Endothelial cell of umbilical vein (primary cell): ENCODE results near the gene GYS2. TPM values are rescaled to one million over a fixed set of nuclear protein-coding genes. Genes with fewer than 3 reads are reported as not detected.

ENCODE experiments used
- BruUV-seq: library from RNA; stranded (reverse); fragments of 400-500 nt; replicated peaks from 2 replicates; lab custom pipeline; 2021; lab: Mats Ljungman, UMichigan
- CTCF ChIA-PET: fragments of 300-600, 350-600 bp; sonication (Branson Sonifier 250); formaldehyde crosslinking; loops from one replicate; lab custom pipeline; 2021; ENCODE audit warnings: antibody characterized with exemption, inconsistent platforms; lab: Charles Lee
- POLR2A ChIA-PET: fragments of 300-600, 350-600 bp; sonication (Branson Sonifier 250); formaldehyde crosslinking; loops from one replicate; lab custom pipeline; 2021; ENCODE audit warnings: antibody characterized with exemption, inconsistent platforms; lab: Charles Lee
- DNase-seq: peaks from one replicate; pipeline ENCODE4 v3.0.0-alpha.2; 2011; ENCODE audit warnings: low read depth, low spot score
- FAIRE-seq: peaks from 2 replicates; lab custom pipeline; 2011; peaks lifted over from hg19 to GRCh38; lab: Jason Lieb, UNC
- H2AFZ ChIP-seq: 2 replicates; pipeline ENCODE4 v1.6.0; 2012; ENCODE audit warnings: low read depth, low read length, control low read depth, inconsistent platforms
- H3K27ac ChIP-seq: 2 replicates; pipeline ENCODE4 v1.5.1; 2011; ENCODE audit warnings: low read depth, mild to moderate bottlenecking, control low read depth, low read length, moderate library complexity; ENCODE audit not compliant: insufficient read depth
- H3K27me3 ChIP-seq, 2 experiments: 2 replicates each; pipeline versions ENCODE4 v1.6.0 to v1.6.1; 2011; ENCODE audit warnings: low read length in 2 of 2, mixed read lengths in 1 of 2; ENCODE audit not compliant: control insufficient read depth in 2 of 2, insufficient read depth in 2 of 2
- H3K36me3 ChIP-seq, 2 experiments: 2 replicates in 1 of 2; 3 replicates in 1 of 2; pipeline ENCODE4 v1.5.1; 2011; ENCODE audit warnings: low read length in 2 of 2, mild to moderate bottlenecking in 1 of 2, moderate library complexity in 1 of 2; ENCODE audit not compliant: control insufficient read depth in 2 of 2, insufficient read depth in 2 of 2; ENCODE audit errors: extremely low read depth in 1 of 2
- H3K4me1 ChIP-seq: 3 replicates; pipeline ENCODE4 v1.5.1; 2011; ENCODE audit warnings: mild to moderate bottlenecking, low read length; ENCODE audit not compliant: control insufficient read depth, insufficient read depth; ENCODE audit errors: extremely low read depth
- H3K4me2 ChIP-seq: 2 replicates; pipeline ENCODE4 v1.6.1; 2011; ENCODE audit warnings: low read length, control low read depth, mixed read lengths; ENCODE audit not compliant: insufficient read depth
- H3K4me3 ChIP-seq, 3 experiments: fragments of 200-600 bp in 1 of 3; sonication (generic), shearing (Covaris generic) in 1 of 3; replicated peaks in 1 of 3; 2 replicates each; pipeline ENCODE4 v1.5.1; 2011 to 2016; ENCODE audit warnings: control low read depth in 3 of 3, low read length in 3 of 3, mild to moderate bottlenecking in 2 of 3, inconsistent platforms in 1 of 3, low read depth in 1 of 3, moderate library complexity in 1 of 3; ENCODE audit not compliant: insufficient read depth in 1 of 3
- H3K79me2 ChIP-seq: 2 replicates; pipeline ENCODE4 v1.6.0; 2012; ENCODE audit warnings: low read length, inconsistent platforms; ENCODE audit not compliant: control insufficient read depth, insufficient read depth
- H3K9ac ChIP-seq: replicated peaks from 2 replicates; pipeline ENCODE3; 2011; ENCODE audit warnings: low read length, control low read depth; ENCODE audit not compliant: insufficient read depth; ENCODE audit errors: extremely low read depth
- H3K9me1 ChIP-seq: replicated peaks from 3 replicates; pipeline ENCODE4 v1.6.0; 2011; ENCODE audit warnings: mild to moderate bottlenecking, low read length; ENCODE audit not compliant: control insufficient read depth, insufficient read depth; ENCODE audit errors: extremely low read depth
- H3K9me3 ChIP-seq: replicated peaks from 2 replicates; pipeline ENCODE4 v1.5.1; 2012; ENCODE audit warnings: low read length, inconsistent platforms; ENCODE audit not compliant: control insufficient read depth, insufficient read depth
- H4K20me1 ChIP-seq: replicated peaks from 2 replicates; pipeline ENCODE3; 2011; ENCODE audit warnings: mild to moderate bottlenecking, low read length; ENCODE audit not compliant: control insufficient read depth, insufficient read depth; ENCODE audit errors: extremely low read depth
- CTCF ChIP-seq, 2 donors: IDR thresholded peaks; 1 replicate in 1 of 2; 2 replicates in 1 of 2; pipeline ENCODE4 v1.5.1; 2011; ENCODE audit warnings: low read length in 2 of 2, mild to moderate bottlenecking in 2 of 2, moderate library complexity in 2 of 2, control low read depth in 1 of 2, inconsistent platforms in 1 of 2, low read depth in 1 of 2; ENCODE audit not compliant: insufficient read depth in 1 of 2; ENCODE audit errors: extremely low read depth in 1 of 2
- EZH2 ChIP-seq: IDR thresholded peaks from 2 replicates; pipeline ENCODE4 v1.6.1; 2012; ENCODE audit warnings: borderline replicate concordance, low read depth, mild to moderate bottlenecking, moderate library complexity, low read length, inconsistent platforms; ENCODE audit not compliant: severe bottlenecking
- FOS ChIP-seq: IDR thresholded peaks from 2 replicates; pipeline ENCODE4 v1.6.1; 2011; ENCODE audit warnings: mild to moderate bottlenecking, low read length, moderate library complexity, borderline replicate concordance; ENCODE audit not compliant: insufficient read depth
- GATA2 ChIP-seq: IDR thresholded peaks from 2 replicates; pipeline ENCODE4 v1.7.0; 2011; ENCODE audit warnings: low read depth, mild to moderate bottlenecking, moderate library complexity, mixed read lengths, low read length; ENCODE audit not compliant: insufficient read length, insufficient read depth
- JUN ChIP-seq: IDR thresholded peaks from 2 replicates; pipeline ENCODE4 v1.6.1; 2011; ENCODE audit warnings: borderline replicate concordance, low read depth; ENCODE audit not compliant: insufficient read length, insufficient read depth
- MAX ChIP-seq: IDR thresholded peaks from 2 replicates; pipeline ENCODE4 v1.6.1; 2011; ENCODE audit not compliant: insufficient read depth, insufficient read length
- MYC ChIP-seq: IDR thresholded peaks from one replicate; pipeline ENCODE4 v1.6.1; 2011; ENCODE audit warnings: mild to moderate bottlenecking, low read depth, low read length
- POLR2A ChIP-seq: IDR thresholded peaks from 2 replicates; pipeline ENCODE4 v1.6.1; 2012; ENCODE audit warnings: low read depth, mild to moderate bottlenecking, control low read depth, low read length
- POLR2AphosphoS5 ChIP-seq: IDR thresholded peaks from 2 replicates; pipeline ENCODE4 v1.6.1; 2012; ENCODE audit warnings: low read depth, mild to moderate bottlenecking, control low read depth, low read length, moderate library complexity; ENCODE audit not compliant: insufficient read depth
- dilution Hi-C: fragments of 300-500 bp; cut with MboI; formaldehyde crosslinking; loops from one replicate; pipeline ENCODE4 v1.15.0; 2019; ENCODE audit warnings: low sequenced_read_pairs; ENCODE audit not compliant: extremely low pct_ligation_motif_present
- intact Hi-C: fragments of 100-400 bp; cut with micrococcal nuclease; formaldehyde crosslinking; loops from one replicate; pipeline ENCODE4 v1.10.0; 2022
- polyA plus RNA-seq, 4 experiments: library from polyadenylated mRNA; depleted of rRNA in 3 of 4; stranded (reverse) in 3 of 4; unstranded in 1 of 4; fragments of >200 nt; gene quantifications; 2 replicates each; pipeline versions ENCODE4 v1.2.1 to v1.2.3, GENCODE V29; 2011 to 2012; ENCODE audit warnings: missing spikeins in 1 of 4
- total RNA-seq: library from RNA; stranded (reverse); gene quantifications from 2 replicates; pipeline ENCODE4 v1.2.3, GENCODE V29; 2021

GYS2 gene
- total and polyA plus RNA-seq, 2 donors (not counting 3 experiments of a cell fraction or from before 2014, with no cell fraction given), result 0.04 TPM; not detected in 1

- dilution Hi-C loops (no loop called here), intact Hi-C loops (no loop called here)
- no peaks in the 10 kb centered on the region for H3K79me2 ChIP-seq
- FAIRE-seq (no peak), DNase-seq (no peak)
- H2AFZ ChIP-seq, result no peak overlapping the region
- H3K27me3 ChIP-seq, result no peaks in the 10 kb centered on the region
- CTCF ChIA-PET, result no interaction called here
- no peaks in the 10 kb centered on the region for H3K36me3 ChIP-seq
- no peak overlapping the region for H3K4me2 ChIP-seq
- no peak for TF ChIP-seq POLR2AphosphoS5
- no peak for TF ChIP-seq CTCF (IDR thresholded peaks at IDR 0.05; ENCODE audit: extremely low read depth in 1 of 2, insufficient read depth in 1 of 2, low read depth in 1 of 2, low read length in 2 of 2)
- no peak for TF ChIP-seq MYC
- TF ChIP-seq FOS, result no peak
- no peak for TF ChIP-seq MAX
- no peak for TF ChIP-seq GATA2
- TF ChIP-seq EZH2, result no peak
- no peak for TF ChIP-seq POLR2A
- no peak for TF ChIP-seq JUN
- no peak overlapping the region for H3K27ac ChIP-seq
- no peaks in the 10 kb centered on the region for H3K9me3 ChIP-seq
- H3K9ac ChIP-seq, result no peak overlapping the region
- no peaks in the 10 kb centered on the region for H3K9me1 ChIP-seq
- no TSS peak for BruUV-seq
- H3K4me3 ChIP-seq, result no peak overlapping the region
- POLR2A ChIA-PET, result no interaction called here
- H3K4me1 ChIP-seq, result peaks cover 3% of the 10 kb centered on the region
- H4K20me1 ChIP-seq, result no peaks in the 10 kb centered on the region
These were observed 41.8 kb downstream of the GYS2 start for GRCh38 chr12:21562859-21563258.
